Measurements from ENCODE around the gene ZYG11B. TPM values are rescaled to one million over a fixed set of nuclear protein-coding genes. Genes with fewer than 3 reads are reported as not detected.

The ZYG11B gene
- total RNA-seq, 1 donor from 2014 or later = 38.3 TPM

DNA sequence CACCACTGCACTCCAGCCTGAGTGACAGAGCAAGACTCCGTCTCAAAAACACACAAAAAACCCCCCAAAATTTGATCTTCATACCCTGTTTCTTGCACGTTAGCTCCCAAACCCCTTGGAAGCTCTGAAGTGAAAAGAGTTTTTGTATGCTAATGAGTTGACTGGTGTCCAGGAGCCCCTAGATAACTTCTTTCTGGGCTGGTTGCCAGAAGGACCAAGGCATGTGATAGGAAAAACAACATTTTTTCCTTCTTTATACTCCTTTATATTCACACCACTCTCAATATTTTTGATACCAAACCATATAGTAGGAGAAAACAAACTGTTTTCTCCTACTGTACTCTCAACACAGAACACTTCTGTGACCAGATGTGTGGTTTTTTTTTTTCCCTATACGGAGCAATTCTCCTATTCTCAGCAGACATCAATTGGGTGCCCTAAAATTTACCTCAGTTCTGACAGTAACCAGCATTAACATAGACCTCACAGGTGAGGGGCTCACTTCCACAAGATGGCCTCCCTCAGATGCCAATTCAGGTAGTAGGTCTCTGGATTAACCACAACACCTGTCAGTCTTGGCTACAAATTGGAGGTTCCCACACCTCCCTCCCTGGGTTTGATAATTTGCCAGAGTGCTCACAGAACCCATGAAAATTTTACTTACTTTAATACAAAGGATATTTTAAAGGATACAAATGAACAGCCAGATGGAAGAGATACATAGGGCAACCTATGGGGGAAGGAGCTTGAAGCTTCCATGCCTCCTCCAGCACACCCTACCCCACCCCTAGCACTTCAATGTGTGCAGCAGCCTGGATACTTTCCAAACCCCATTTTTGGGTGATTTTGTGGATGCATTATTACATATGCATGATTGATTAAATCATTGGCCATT, 25.6 kb downstream of the ZYG11B start:
- no peaks in the 10 kb centered on the region for H3K9me3 Mint-ChIP-seq (ENCODE audit: low read depth)
- H3K4me1 Mint-ChIP-seq (ENCODE audit: low read depth) = peaks cover 32% of the 10 kb centered on the region
- no peak for TF ChIP-seq CTCF (IDR thresholded peaks at IDR 0.05)
- peak overlapping the region; percentile 22 for H3K27ac Mint-ChIP-seq (ENCODE audit: unreplicated experiment)
- no peak overlapping the region for H3K4me3 Mint-ChIP-seq (ENCODE audit: unreplicated experiment)
- no peaks in the 10 kb centered on the region for H3K36me3 Mint-ChIP-seq (ENCODE audit: low read depth)
- H3K27me3 Mint-ChIP-seq (ENCODE audit: low read depth) = no peaks in the 10 kb centered on the region
- DNase-seq (ENCODE audit: low spot score) = no peak

DNA sequence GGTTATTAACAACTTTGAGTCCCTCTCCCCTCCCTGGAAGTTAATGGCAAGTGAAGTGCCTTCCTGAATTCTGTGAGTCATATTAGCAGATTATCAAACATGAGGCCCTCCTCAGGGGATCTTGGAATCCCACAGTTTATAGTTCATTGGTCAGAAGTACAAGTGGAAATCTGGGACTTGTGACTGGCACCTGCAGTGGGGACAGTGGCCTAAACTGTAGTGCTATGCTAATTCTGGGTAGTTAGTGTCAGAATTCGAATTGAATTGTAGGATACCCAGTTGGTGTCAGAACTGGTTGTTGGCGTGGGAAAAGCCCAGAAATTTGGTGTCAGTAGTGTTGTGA, 26.2 kb downstream of the ZYG11B start:
- no peak for DNase-seq (ENCODE audit: low spot score)
- Mint-ChIP-seq H3K9me3 (ENCODE audit: low read depth) (no peaks in the 10 kb centered on the region), H3K27me3 (ENCODE audit: low read depth) (no peaks in the 10 kb centered on the region), H3K4me1 (ENCODE audit: low read depth) (peaks cover 32% of the 10 kb centered on the region), H3K4me3 (ENCODE audit: unreplicated experiment) (no peak overlapping the region), H3K27ac (ENCODE audit: unreplicated experiment) (no peak overlapping the region), H3K36me3 (ENCODE audit: low read depth) (peaks cover under 1% of the 10 kb centered on the region)
- TF ChIP-seq CTCF (IDR thresholded peaks at IDR 0.05) = no peak

- TF ChIP-seq CTCF (IDR thresholded peaks at IDR 0.05) = no peak
- Mint-ChIP-seq H3K27ac (ENCODE audit: unreplicated experiment) (no peak overlapping the region), H3K4me3 (ENCODE audit: unreplicated experiment) (no peak overlapping the region), H3K4me1 (ENCODE audit: low read depth) (peaks cover 31% of the 10 kb centered on the region), H3K9me3 (ENCODE audit: low read depth) (no peaks in the 10 kb centered on the region), H3K27me3 (ENCODE audit: low read depth) (no peaks in the 10 kb centered on the region), H3K36me3 (ENCODE audit: low read depth) (peaks cover 5% of the 10 kb centered on the region)
- DNase-seq (ENCODE audit: low spot score) = no peak
Measured at GRCh38 chr1:52753169-52753568, 26.9 kb downstream of the ZYG11B start.

- H3K9me3 Mint-ChIP-seq (ENCODE audit: low read depth) = no peaks in the 10 kb centered on the region
- H3K27ac Mint-ChIP-seq (ENCODE audit: unreplicated experiment) = no peak overlapping the region
- no peak for DNase-seq (ENCODE audit: low spot score)
- H3K4me1 Mint-ChIP-seq (ENCODE audit: low read depth) = peaks cover 23% of the 10 kb centered on the region
- H3K27me3 Mint-ChIP-seq (ENCODE audit: low read depth) = no peaks in the 10 kb centered on the region
- no peak for TF ChIP-seq CTCF (IDR thresholded peaks at IDR 0.05)
- peaks cover 5% of the 10 kb centered on the region for H3K36me3 Mint-ChIP-seq (ENCODE audit: low read depth)
- H3K4me3 Mint-ChIP-seq (ENCODE audit: unreplicated experiment) = no peak overlapping the region
Measured at GRCh38 chr1:52756020-52756419, 29.8 kb downstream of the ZYG11B start.

DNA sequence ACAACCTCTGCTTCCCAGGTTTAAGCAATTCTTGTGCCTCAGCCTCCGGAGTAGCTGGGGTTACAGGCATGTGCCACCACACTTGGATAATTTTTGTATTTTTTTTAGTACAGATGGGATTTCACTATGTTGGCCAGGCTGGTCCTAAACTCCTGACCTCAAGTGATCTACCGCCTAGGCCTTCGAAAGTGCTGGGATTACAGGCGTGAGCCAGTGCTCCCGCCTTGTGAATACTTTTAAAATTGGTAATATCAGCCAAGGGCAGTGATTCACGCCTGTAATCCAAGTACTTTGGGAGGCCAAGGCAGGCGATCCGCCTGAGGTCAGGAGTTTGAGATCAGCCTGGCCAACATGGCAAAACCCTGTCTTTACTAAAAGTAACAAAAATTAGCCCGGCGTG, 33.7 kb downstream of the ZYG11B start:
- H3K4me3 Mint-ChIP-seq (ENCODE audit: unreplicated experiment) = no peak overlapping the region
- no peaks in the 10 kb centered on the region for H3K27me3 Mint-ChIP-seq (ENCODE audit: low read depth)
- H3K36me3 Mint-ChIP-seq (ENCODE audit: low read depth) = peaks cover 11% of the 10 kb centered on the region
- no peak overlapping the region for H3K27ac Mint-ChIP-seq (ENCODE audit: unreplicated experiment)
- no peak for DNase-seq (ENCODE audit: low spot score)
- TF ChIP-seq CTCF (IDR thresholded peaks at IDR 0.05) = no peak
- H3K9me3 Mint-ChIP-seq (ENCODE audit: low read depth) = no peaks in the 10 kb centered on the region
- peaks cover 5% of the 10 kb centered on the region for H3K4me1 Mint-ChIP-seq (ENCODE audit: low read depth)
